Skin of body (tissue), 3 donors: Measurements from ENCODE around the gene OCIAD2. TPM values are rescaled to one million over a fixed set of nuclear protein-coding genes. Genes with fewer than 3 reads are reported as not detected.
"Not testable (repeated sequence)": the region's sequence is repeated elsewhere in the genome, so short reads cannot be mapped to it uniquely, and the experiment has no call there.

Experiments
- DNase-seq: peaks from one replicate; lab custom pipeline; 2025; lab: John Stamatoyannopoulos, UW
- small RNA-seq: library from RNA; depleted of rRNA; stranded (forward); fragments of <200 nt; gene quantifications from one replicate; pipeline ENCODE3, GENCODE V24; 2014; ENCODE audit warnings: low replicate concordance
- total RNA-seq: library from RNA; depleted of rRNA; stranded (reverse); fragments of >200 nt; gene quantifications from one replicate; pipeline ENCODE4 v1.2.3, GENCODE V29; 2014

The OCIAD2 gene
- total RNA-seq, 1 donor from 2014 or later: 16.3 TPM

DNA sequence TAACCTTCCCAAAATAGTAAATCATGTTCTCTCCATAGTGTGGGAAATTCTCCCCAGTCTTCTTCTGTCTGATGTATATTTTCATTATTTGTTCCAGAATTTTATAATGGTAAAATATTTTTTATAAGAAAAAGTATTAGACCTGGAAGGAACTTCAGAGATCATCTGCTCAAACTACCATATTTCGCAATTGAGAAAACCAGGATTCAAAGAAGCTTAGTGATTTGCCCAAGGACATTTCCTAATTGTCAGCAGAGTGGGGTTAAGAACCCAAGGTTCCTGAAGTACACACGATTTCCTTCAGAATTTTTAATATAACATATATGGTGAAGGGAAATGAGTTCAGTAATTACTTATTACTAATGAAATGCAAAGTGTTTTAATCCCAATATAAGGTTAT lies 51.6 kb downstream of the OCIAD2 start:
- no peak for DNase-seq

DNA sequence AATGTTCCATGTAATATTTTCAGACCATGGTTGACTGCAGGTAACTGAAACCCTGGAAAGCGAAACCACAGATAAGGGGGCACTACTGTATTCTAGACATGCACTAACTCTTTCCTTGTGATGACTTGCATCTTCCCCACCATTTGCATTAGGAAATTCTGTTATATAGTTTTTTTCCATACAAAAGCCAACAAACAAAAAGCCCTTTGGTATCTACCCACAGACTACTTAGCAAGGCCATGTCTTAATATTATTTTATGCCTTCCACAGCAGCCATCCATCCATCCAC lies 52.2 kb downstream of the OCIAD2 start:
- DNase-seq: no peak

DNA sequence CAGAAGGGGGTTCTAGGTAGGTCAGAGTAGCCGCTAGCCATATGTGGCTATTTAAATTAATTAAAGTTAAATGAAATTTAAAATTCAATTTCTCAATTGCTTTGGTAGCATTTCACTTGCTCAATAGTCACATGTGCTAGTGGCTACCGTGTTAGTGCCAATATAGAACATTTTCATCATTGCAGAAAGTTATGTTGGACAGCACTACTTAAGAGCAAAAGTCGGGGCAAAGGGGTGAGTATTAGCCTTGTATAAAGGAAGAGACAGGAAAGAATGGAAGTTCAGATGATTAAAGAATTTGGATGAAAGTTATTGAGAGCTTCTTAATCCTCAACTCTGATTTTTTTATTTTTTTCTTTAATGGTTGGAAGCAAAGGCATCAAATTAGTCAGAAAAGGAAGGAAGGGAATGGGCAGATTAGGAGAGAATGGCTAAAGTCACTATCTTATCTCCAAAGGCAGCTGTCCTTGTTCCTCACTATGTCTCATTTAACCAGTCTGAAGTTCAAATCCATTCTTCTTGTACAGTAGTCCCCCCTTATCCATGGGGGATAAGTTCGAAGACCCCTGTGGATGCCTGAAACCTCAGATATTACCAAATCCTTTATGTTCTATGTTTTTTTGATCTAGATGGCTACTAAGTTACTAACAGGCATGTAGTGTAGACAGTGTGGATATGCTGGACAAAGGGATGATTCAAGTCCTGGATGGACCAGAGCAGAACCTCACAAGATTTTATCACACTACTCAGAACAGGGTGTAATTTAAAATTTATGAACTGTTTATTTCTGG lies 52.8 kb downstream of the OCIAD2 start:
- no peak for DNase-seq

DNA sequence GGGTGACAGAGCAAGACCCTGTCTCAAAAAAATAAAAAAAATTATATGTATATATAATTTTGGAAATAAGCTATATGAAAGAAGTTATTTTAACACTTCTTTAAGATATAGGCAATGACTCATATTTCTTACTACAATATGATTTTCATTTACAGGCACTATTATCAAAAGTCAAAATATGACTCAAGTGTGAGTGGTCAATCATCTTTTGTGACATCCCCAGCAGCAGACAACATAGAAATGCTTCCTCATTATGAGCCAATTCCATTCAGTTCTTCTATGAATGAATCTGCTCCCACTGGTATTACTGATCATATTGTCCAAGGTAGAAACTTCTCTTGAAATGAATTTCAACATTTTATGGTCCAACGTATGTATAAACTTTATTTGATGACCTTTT lies 54.9 kb downstream of the OCIAD2 start:
- DNase-seq: no peak

DNA sequence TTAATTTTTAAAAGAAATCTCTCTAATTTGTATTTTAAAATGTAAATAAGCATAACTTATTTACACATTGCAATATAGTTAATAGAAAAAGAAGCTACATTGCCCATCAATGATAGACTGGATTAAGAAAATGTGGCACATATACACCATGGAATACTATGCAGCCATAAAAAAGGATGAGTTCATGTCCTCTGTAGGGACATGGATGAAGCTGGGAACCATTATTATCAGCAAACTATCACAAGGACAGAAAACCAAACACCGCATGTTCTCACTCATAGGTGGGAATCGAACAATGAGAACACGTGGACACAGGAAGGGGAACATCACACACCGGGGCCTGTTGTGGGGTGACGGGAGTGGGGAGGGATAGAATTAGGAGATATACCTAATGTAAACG lies 57.8 kb downstream of the OCIAD2 start:
- DNase-seq: not testable (repeated sequence)

DNA sequence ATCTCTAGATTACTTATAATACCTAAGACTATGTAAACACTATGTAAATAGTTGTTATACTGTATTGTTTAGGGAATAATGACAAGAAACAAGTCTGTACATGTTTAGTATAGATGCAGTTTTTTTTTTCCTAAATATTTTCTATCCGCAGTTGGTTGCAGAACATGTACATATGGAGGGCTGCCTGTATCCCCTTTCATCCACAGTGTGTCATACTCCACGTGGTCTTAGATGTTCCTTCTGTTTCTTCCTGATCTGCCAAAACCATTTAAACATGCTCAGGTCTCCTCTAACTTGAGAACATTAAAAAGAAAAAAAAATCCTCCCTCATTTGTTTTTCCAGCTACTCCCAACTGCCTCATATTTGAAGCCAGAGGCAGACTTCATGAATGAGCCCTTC lies 61.7 kb downstream of the OCIAD2 start:
- no peak for DNase-seq

DNA sequence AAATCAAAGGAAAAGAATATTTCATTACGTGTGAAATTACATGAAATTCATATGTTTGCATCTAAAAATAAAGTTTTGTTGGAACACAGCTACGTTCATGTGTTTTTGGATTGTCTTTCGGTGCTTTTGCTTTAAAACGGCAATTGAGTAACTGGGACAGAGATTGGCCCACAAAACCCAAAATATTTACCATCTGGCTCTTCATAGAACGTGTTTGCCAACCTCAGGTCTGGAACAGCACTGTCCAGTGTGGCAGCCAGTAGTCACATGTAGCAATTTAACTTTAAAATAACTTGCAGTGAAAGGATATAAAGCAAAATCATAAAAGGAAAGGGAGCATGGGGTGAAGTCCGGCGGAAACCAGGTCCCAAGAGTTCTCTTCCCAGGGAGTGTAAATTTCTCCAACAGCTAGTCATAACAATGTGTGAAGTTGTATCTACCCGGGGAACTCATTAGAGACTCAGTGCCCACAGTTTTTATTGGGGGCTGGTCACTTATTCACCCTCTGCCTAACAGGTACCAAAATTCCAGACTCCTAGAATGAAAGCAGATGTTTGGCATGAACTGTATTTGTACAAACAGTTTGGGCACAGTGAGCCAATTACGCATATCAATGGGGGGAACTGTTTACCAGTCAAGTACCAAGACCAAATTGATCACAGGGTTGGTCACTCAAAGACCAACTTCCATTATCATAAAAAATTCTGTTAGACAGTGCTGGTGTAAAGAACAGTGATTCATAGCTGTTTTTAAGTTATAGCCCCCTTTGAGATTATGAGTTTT lies 65.3 kb downstream of the OCIAD2 start:
- no peak for DNase-seq

DNA sequence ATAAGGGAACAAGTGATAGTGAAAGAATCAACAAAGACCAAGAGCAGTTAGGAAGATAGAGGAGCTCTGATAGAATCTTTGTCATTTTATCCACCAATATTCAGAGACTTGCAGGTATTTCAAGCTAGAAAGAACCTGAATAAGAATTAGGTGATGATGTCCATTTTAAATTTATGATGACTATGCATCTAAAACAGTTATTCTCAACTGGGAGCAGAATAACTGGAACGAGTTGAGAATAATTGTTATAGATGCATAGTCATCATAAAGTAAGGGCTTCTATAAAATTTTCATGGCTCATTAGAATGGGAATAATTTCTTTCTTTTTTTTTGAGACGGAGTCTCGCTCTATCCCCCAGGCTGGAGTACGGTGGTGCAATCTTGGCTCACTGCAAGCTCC lies 69.9 kb downstream of the OCIAD2 start:
- no peak for DNase-seq

Small RNA genes lying within 50 kb of the gene (small RNA-seq; reads per million reads assigned to genes)
- gene AC020593.1 (not detected), gene RNU6-158P (not detected)

Other genes with a start within 250 kb of the OCIAD2 start
- gene FRYL, start 126.5 kb downstream of the OCIAD2 start, total RNA-seq: 96.3 TPM
- 83.2 TPM for gene OCIAD1, start 75.7 kb downstream of the OCIAD2 start, total RNA-seq
- 25.1 TPM for gene CWH43, start 79.5 kb upstream of the OCIAD2 start, total RNA-seq